ENCODE results near the gene MICAL2. TPM values are rescaled to one million over a fixed set of nuclear protein-coding genes. Genes with fewer than 3 reads are reported as not detected.

MICAL2 gene
- total RNA-seq, 4 donors from 2014 or later, result 24.7 to 53.7 (median 37.0) TPM

DNA sequence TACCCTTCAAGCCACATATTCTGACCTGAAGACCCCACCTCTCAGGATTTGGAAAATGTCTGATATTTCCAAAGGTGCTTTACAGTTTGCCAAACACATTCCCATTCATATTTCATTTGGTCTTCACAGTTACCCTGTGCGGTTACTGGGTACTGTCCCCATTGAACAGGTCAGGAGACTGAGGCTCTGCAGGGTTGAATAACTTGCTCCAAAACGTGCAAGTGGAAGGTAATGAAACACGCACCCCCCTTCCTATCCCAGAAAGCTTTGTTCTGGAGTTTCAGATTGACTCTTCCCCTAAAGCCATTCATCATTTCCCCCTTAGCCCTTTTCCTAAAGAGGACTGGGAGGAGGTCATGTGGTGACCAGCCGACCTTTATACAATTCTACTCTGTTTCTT, 18.8 kb downstream of the MICAL2 start:
- intact Hi-C loops (cut with DNase I; ENCODE audit: low total_unique reads), result no loop called here
- Histone ChIP-seq H3K36me3 (no peaks in the 10 kb centered on the region), H3K9me3 (no peaks in the 10 kb centered on the region), H3K4me3 (no peak overlapping the region), H3K4me1 (no peaks in the 10 kb centered on the region), H3K27me3 (no peaks in the 10 kb centered on the region), H3K27ac (no peak overlapping the region)
- TF ChIP-seq POLR2A (IDR thresholded peaks at IDR 0.05) (no peak), CTCF (IDR thresholded peaks at IDR 0.05 in 4 of 5, conservative IDR thresholded peaks at IDR 0.05 in 1 of 5) (no peak)
- in situ Hi-C loops (cut with MboI; ENCODE audit: low sequenced_read_pairs in 4 of 4), result no loop called here
- DNase-seq (no peak), ATAC-seq (no peak)

- intact Hi-C loops (cut with DNase I; ENCODE audit: low total_unique reads), result no loop called here
- no peaks in the 10 kb centered on the region for H3K4me1 ChIP-seq
- in situ Hi-C loops (cut with MboI; ENCODE audit: low sequenced_read_pairs in 4 of 4), result no loop called here
- TF ChIP-seq CTCF (IDR thresholded peaks at IDR 0.05 in 4 of 5, conservative IDR thresholded peaks at IDR 0.05 in 1 of 5) (no peak), POLR2A (IDR thresholded peaks at IDR 0.05) (no peak)
- H3K36me3 ChIP-seq, result no peaks in the 10 kb centered on the region
- H3K27me3 ChIP-seq, result no peaks in the 10 kb centered on the region
- H3K4me3 ChIP-seq, result no peak overlapping the region
- no peaks in the 10 kb centered on the region for H3K9me3 ChIP-seq
- H3K27ac ChIP-seq, result no peak overlapping the region
- DNase-seq (no peak), ATAC-seq (no peak)
These were observed 20.0 kb downstream of the MICAL2 start for GRCh38 chr11:12130180-12130980.

GRCh38 chr11:12131943-12132789, 21.8 kb downstream of the MICAL2 start:
- H3K27me3 ChIP-seq, result no peaks in the 10 kb centered on the region
- no peak overlapping the region for H3K4me3 ChIP-seq
- intact Hi-C loops (cut with DNase I; ENCODE audit: low total_unique reads) (no loop called here), in situ Hi-C loops (cut with MboI; ENCODE audit: low sequenced_read_pairs in 4 of 4) (no loop called here)
- H3K9me3 ChIP-seq, result no peaks in the 10 kb centered on the region
- H3K4me1 ChIP-seq, result no peaks in the 10 kb centered on the region
- ATAC-seq (no peak), DNase-seq (no peak)
- TF ChIP-seq POLR2A (IDR thresholded peaks at IDR 0.05) (no peak), CTCF (IDR thresholded peaks at IDR 0.05 in 4 of 5, conservative IDR thresholded peaks at IDR 0.05 in 1 of 5) (no peak)
- no peak overlapping the region for H3K27ac ChIP-seq
- no peaks in the 10 kb centered on the region for H3K36me3 ChIP-seq

GRCh38 chr11:12132790-12133145, 22.4 kb downstream of the MICAL2 start:
- in situ Hi-C loops (cut with MboI; ENCODE audit: low sequenced_read_pairs in 4 of 4) (no loop called here), intact Hi-C loops (cut with DNase I; ENCODE audit: low total_unique reads) (no loop called here)
- no peaks in the 10 kb centered on the region for H3K36me3 ChIP-seq
- no peaks in the 10 kb centered on the region for H3K9me3 ChIP-seq
- TF ChIP-seq CTCF (IDR thresholded peaks at IDR 0.05 in 4 of 5, conservative IDR thresholded peaks at IDR 0.05 in 1 of 5) (no peak), POLR2A (IDR thresholded peaks at IDR 0.05) (no peak)
- H3K4me1 ChIP-seq, result no peaks in the 10 kb centered on the region
- no peaks in the 10 kb centered on the region for H3K27me3 ChIP-seq
- DNase-seq (no peak), ATAC-seq (no peak)
- H3K27ac ChIP-seq, result no peak overlapping the region
- no peak overlapping the region for H3K4me3 ChIP-seq

Data from gastrocnemius medialis (tissue), 4 donors.